ENCODE data around the gene PPP1R10.

PPP1R10 gene

DNA sequence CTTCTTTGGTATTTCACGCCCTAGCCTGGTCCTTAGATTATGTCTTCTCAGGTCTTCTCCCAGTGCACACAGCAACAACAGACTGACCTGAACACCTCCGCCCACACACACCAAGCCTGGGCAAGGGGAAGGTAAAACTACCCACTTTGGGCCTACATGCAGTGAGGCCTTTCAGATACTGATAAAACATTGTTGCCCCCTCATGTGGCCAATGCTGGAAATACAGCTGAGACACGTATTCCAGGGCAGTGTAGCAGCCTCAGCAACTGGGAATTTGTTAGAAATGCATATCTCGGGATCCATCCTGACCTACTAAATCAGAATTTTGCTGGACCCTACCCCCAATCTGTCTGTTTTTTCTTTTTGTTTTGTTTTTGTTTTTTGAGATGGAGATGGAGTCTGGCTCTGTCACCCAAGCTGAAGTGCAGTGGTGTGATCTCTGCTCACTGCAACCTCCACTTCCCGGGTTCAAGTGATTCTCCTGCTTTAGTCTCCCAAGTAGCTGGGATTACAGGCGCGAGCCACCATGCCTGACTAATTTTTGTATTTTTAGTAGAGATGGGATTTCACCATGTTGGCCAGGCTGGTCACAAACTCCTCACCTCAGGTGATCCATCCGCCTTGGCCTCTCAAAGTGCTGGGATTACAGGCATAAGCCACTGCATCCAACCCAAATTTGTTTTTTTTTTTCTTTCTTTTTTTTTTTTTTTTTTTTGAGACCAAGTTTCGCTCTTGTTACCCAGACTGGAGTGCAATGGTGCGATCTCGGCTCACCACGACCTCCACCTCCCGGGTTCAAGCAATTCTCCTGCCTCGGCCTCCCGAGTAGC is 19.5 kb downstream of the PPP1R10 start:
- DNase-seq: peak; percentile 71

DNA sequence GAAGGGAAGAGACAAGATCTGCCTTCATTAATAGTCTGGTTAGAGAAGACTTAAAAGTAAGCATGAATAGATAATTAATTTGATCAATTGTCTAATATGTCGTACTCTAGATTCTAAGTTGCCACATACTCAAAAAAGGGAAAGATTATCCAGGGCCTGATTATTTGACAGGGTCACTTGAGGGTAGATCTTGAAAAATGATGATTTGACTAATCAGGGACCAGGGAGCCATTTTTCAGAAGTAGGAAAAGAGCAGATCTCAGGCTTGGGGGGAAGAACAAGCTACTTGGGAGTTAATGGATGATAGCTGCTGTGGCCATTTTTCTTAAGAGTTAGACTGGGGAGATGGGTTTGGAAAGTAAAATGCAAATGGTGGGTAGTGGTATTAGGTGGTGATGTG is 24.8 kb downstream of the PPP1R10 start:
- DNase-seq: no peak

DNA sequence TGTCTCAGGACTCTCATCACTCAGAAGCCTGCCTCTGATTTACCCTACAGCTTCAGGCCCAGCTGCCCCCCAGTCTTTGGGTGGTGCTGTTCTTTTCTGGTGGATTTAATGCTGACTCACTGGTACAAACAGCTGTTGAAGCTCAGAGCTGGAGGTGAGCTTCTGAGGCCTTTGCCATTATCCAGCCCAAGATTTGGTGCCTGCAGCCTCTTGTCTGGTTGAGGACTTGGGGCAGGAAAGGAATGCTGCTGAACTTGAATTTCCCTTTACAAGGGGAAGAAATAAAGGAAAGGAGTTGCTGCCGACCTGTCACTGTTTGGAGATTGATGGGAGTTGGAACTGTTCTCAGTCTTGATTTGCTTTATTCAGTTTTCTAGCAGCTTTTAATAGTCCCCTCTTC is 26.0 kb downstream of the PPP1R10 start:
- DNase-seq: no peak

DNA sequence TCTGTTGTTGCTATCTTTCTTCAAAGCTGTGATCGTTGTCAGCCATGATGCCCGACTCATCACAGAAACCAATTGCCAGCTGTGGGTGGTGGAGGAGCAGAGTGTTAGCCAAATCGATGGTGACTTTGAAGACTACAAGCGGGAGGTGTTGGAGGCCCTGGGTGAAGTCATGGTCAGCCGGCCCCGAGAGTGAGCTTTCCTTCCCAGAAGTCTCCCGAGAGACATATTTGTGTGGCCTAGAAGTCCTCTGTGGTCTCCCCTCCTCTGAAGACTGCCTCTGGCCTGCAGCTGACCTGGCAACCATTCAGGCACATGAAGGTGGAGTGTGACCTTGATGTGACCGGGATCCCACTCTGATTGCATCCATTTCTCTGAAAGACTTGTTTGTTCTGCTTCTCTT is 26.5 kb downstream of the PPP1R10 start:
- DNase-seq: no peak

DNA sequence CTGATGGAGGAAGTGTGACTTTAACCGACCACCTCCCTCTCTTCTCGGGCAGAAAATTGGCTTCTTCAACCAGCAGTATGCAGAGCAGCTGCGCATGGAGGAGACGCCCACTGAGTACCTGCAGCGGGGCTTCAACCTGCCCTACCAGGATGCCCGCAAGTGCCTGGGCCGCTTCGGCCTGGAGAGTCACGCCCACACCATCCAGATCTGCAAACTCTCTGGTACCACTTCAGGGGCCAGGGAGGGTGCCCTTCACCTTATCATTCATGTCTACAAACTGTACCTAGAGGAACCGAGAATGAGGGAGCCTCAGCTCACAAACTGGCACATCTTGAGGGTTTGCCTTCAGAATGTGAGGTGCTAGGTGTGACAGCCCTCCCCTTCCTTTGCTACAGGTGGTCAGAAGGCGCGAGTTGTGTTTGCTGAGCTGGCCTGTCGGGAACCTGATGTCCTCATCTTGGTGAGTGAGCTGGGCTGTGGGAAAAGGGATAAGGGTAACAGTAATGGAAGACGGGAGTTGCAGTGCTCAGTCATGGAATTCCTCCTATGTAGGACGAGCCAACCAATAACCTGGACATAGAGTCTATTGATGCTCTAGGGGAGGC is 27.2 kb downstream of the PPP1R10 start:
- DNase-seq: no peak

DNA sequence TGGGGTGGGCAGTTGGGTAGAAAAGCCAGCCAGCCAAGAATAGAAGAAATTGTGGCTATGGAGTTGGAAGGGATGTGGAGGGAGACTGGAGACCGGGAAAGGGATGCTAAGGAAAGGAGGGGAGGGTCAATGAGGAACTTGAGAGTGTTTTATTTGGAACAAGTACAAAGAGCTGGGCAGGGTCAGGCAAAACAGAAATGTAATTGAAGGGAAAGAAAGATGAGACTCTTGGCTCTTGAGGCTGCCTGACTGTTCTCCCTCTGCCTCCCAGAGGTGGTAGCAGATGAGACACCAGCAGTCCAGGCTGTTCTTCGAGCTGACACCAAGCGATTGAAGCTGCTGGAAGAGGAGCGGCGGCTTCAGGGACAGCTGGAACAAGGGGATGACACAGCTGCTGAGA is 33.1 kb downstream of the PPP1R10 start:
- no peak for DNase-seq

DNA sequence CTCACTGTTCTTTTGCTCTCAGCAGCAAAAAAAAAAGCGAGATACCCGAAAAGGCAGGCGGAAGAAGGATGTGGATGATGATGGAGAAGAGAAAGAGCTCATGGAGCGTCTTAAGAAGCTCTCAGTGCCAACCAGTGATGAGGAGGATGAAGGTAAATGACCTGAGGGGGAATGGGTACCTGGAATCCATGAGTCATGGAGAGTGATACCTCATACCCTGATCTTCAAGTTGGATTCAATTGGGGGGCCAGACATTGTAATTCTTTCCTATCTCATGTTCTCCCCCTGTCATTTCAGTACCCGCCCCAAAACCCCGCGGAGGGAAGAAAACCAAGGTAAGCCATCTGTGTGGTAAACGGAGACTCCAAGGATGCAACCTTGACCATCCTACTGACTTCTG is 39.0 kb downstream of the PPP1R10 start:
- DNase-seq: no peak

DNA sequence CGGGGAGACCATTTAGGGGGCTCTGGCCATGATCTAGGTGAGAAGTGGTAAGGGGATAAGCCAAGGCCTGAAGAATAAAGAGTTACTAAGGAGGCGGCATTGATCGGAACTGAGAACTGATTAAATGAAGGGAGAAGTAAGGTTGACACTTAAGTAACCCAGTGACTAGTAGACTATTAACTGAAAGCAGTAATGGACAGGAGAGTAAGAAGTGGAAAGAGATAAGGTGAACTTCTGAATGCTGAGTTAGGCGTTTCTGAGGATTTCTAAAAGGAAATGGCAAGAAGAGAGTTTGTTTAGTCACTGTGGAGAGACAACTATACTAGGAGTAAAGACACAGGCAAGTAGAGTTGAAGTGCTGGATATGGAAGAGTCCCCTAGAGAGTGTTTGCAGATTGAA is 43.9 kb downstream of the PPP1R10 start:
- no peak for DNase-seq

DNA sequence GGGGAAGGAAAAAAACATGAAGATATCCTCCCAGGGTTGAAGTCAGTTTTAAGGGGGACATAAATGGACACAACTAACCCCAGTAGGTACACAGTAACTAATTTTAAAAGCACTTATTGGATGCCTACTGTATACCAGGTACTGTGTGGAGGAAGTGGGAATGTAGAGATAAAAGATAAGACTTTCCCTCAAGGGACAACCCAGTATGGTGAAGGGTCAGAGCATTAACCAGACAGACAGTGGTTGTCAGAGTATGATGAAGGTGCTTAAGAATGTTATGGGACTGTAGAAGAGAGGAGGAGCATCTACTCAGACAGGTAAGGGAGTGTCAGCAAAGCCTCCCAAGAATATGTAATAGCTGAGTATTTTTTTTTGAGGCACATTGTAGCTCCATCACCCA is 44.9 kb downstream of the PPP1R10 start:
- no peak for DNase-seq

DNA sequence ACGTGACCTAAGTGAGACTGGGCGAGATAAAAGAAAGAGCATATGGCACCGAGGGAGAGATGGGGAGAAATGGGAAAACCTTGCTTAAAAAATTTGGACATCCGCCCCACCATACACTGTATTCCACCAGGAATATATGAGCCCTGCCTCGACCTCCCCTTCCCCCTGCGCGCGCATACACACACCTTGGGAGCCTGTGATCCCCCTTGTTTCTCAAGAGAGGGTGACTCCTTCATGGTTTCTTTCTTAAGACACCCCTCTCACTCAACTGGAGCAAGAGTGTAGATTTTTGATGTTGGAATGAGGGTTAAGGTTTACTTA is 45.3 kb downstream of the PPP1R10 start:
- no peak for DNase-seq

DNA sequence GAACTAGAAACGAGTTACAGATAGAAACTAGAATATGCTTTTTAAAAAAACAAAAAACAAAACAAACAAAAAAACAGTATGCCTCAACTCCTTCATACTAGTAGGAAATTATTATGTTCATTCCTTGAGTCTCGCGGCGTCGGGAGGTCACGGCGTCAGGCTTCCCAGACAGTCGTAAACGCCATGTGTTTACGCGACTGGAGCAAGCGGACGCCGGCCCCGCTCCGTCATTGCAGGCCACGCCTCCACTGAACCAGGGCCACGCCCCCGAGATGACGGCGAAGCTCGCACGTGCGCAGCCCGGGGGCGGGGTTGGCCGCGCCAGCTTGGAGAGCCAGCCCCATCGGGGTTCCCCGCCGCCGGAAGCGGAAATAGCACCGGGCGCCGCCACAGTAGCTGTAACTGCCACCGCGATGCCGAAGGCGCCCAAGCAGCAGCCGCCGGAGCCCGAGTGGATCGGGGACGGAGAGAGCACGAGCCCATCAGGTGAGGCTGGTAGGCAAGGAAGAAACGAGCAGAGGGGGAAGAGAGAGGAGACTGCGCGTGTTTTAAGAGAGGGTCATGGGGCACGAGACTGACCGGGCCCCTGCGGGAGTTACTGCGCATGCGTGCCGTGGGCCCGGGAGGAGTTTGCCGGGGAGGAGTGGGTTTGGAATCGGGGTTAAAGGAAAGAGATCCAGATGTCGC is 45.8 kb downstream of the PPP1R10 start, which contains the start of gene ABCF1:
Gene ABCF1 (plus strand): TSS at position 368 of the 687 bp plus-strand sequence. CDS start 46 bp downstream, at position 414.
- DNase-seq: peak; percentile 98

DNA sequence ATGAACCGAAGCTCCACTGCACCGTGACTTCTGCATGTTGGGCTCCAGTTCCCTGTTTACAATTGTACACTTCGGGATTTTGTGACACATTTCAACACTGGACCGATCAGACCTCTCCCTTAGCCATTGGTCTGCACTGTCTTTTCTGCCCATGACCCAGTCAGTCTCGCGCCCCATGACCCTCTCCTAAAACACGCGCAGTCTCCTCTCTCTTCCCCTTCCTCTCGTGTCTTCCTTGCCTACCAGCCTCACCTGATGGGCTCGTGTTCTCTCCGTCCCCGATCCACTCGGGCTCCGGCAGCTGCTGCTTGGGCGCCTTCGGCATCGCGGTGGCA is 46.3 kb downstream of the PPP1R10 start:
- no peak for DNase-seq

DNA sequence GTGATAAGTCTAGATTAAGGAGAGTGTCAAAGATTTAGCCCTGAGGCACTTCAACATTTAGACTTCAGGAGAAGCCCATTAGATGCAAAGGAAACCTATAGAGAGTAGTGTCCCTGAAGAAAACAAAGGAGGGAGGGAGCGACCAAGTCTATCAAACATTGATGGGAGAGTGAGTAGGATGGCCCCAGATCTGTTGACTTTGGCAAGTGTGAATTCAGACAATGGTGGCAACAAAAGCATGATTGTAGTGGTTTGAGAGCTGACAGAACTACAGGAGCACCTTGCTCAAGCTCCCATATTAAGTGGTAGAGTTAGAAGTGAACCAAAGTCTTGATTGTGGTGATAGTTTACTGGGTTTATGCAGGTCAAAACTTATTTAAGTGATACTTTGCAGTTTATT is 46.8 kb downstream of the PPP1R10 start:
- no peak for DNase-seq

DNA sequence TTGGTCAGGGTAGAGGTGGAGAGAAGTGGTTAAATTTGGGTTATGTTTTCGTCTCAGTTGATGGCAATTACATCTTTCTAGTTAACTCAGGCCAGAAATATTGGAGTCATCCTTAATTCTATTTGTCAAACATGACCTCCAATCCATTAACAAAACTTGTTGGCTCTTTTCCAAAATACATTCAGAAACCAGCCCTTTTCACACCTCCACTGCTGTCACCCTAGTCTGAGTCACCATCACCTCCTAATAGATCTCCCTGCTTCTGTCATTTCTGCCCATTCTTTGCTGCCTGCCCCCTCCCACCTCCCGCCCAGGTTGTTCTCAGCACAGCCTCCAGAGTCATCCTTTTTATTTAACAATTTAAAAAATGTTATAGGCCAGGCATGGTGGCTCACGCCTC is 48.8 kb downstream of the PPP1R10 start:
- no peak for DNase-seq

DNA sequence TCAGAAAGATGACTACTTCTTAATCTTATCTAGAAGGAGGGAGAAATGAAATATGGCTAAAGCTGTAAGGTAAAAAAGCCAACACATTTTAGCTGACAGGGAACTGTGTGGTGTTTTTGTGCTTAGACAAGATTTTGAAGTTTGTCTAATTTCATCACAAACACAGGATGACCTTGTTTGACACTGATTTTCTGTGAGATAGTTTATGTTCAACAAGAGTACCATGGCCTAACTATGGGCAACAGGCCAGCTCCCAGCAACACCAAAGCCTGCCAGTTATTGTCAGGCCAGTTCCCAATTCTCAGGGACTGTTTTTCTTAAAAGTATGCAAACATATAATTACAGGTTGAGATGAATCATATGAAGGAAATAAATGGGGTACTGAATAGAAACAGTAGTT is 51.3 kb downstream of the PPP1R10 start:
- no peak for DNase-seq

DNA sequence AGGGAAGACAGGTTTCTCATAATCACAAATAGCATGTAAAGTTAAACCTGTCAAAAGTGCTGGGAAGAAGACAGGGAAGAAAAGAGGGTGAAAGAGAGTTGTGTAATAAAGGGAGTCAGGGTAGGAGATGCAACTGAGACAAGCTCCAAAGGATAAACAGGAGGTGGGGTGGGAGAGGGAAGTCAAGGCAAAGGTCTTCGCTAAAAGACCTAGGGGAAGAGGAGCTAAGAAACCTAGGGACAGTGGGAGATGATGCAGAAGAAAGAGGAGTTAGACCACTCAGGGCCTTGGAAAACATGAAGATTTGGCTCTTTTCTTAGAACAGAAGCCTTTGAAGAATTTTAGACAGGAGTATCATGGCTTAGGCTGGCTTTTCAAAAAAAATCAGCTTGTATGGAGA is 52.9 kb downstream of the PPP1R10 start:
- DNase-seq: no peak

DNA sequence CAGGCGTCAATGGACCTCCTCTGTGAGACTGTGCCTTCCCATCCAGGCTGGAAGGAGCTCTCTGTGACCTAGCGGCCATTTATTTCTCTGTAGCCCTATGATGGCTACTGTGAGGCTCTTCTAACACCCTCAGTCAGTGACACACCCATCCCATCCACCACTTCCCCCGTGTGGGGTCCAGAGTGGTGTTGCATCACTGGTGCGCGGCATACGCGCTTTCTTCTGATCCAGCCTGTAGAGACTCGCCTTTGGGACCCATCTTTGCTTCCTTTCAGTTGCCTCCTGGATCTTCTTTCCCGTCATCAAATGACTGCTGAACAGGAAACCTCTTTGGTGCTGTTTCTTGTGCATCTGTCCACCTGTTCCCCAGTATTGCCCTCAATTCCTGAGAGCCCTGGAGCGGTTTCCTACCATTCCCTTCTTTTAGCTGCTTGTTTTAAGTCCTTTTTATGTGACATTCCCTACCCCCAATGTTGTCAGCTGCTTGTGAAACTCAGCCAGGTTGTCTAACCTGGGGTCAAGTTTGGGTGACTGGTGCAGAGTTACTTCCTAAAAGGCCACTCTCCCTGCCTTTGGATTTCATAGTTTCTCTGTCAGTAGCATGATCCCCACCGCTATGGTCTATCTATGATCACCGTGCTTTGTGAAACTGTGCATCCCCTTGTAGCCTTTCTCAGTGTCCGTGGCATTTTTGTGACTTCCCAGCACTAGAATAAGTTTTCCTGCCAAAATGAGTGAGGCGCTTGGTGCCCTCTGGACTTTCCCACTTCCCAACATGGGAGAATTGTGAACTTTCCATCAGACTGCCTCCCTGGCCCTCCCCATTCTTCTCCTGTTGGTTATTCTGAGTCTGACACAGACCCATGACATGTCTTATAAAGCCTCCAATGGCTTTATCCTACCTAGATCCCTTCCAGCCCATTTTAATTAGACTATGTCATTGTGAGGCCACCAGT is 54.3 kb downstream of the PPP1R10 start:
- no peak for DNase-seq

DNA sequence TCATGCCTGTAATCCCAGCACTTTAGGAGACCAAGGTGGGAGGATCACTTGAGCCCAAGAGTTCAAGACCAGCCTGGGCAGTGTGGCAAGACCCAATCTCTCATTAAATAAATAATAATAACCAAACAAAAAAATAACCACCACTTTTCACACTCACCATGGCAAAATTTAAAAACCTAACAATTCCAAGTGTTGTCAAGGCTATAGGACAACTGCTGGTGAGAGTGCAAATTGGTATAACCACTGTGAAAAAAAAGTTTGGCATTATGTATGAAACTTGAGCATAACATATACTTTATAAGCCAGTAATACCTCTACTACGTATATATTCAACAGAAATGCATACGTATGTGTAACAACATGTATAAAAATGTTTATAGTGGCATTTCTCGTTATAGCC is 56.1 kb downstream of the PPP1R10 start:
- DNase-seq: no peak

DNA sequence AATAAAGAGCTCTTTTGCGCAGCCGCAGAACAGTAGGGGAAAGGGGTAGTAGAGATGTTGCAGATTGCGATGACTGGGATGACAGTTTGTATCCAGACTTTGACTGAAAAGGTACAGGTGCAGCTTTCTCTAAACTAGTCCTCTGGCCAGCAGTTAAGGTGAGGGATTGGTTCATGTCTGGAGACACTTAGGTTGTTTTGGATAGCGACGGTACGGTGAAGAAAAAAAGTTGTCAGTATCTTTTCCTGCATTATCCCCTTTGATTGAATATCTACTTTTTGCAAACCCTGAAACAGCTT is 59.4 kb downstream of the PPP1R10 start:
- no peak for DNase-seq

DNA sequence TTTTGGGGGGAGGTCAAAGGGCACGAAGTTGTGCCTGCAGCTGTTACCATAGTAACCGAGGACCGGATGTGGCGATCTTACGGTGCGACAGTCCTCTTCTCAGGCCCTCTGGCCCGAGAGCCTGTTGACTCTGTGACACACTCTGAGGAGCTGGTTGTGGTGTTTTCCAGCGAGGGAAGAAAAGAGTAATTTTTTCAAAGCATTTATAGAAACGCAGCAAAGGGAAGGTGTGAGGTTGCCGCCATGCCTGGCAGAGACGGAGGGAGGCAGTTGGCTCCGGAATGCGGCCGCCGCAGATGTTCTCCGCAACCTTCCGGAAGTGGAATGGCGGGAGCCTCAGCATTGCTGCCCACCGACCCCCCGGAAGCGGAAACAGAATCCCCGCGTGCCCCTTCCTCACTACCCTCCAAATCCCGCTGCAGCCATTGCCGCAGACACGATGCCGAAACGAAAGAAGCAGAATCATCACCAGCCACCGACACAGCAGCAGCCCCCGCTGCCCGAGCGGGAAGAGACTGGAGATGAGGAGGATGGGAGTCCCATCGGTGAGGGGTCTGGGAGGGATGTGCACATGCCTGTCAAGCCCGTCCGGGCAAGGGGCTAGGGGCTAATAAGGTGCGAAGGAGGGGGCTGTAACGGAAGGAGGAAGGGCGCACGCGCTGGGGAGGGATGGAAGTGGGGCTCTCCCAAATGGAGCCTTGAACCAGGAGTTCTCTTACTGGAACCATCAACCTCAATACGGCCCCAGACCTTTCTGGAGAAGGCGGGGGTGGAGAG is 59.9 kb downstream of the PPP1R10 start, which contains the start of gene PRR3:
Gene PRR3 (plus strand): TSS at position 390 of the 777 bp plus-strand sequence. CDS start 50 bp downstream, at position 440.
- peak; percentile 92 for DNase-seq

DNA sequence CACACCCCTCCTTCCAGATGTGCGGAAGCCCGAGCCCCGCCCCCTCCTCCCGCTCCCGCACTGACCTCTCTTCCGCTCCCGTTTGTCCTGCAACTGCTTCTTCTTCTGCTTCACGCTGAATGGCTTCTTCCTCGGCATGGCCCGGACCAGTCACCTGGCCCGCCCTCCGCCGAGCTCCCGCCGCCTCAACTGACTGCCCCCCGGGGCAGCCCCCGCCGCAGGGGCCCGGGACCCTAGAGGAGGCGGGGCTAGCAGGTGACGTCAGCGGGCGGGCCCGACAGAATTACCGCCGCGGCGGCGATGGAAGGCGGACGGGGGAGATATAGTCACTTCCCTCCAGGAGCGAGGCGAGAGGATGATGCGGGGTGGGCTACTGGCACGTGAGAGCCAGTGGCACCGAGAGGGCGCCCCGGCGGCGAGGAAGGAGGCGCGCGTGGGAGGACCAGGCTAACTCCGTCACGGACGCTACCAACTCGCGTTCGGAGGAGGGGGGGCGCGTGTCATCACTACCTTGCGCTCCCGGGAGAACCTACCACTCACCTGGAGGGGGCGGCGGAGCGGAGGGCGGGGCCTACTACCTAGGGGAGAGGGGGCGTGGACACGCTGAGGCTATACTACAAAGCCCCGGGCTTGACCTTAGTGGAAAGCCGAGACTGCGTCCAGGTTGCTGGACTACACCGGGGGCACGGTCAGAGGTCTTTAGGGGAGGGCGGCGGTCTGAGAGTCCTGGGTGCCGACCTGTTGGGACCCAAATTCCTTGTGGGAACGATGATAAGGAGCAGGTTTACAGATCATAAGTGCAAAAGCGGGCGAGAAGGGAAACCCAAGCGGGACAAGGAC is 60.8 kb downstream of the PPP1R10 start, which contains the start of gene GNL1:
Gene GNL1 (minus strand): TSS at position 424 of the 840 bp plus-strand sequence. CDS start 286 bp downstream, at position 138.
- peak; percentile 97 for DNase-seq

DNA sequence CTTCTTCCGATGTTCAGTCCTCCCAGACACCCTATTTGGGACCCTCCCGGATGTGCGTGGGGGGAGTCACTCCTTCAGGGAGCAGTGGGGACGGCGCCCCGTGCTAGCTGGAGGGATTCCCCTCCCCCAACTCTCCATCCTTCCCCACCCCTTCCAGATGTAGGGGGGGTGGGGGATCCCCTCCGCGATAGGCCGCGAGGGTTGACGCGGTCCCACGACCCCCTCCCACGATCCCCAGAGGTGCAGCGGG is 61.3 kb downstream of the PPP1R10 start:
- DNase-seq: no peak

Data from CD4-positive, alpha-beta T cell treated with Interferon gamma for 1 hour (primary cell).